ENCODE results near the gene ERCC6. TPM values are rescaled to one million over a fixed set of nuclear protein-coding genes. Genes with fewer than 3 reads are reported as not detected.

ERCC6 gene
- total RNA-seq, 4 donors from 2014 or later, result 11.6 to 21.0 (median 17.5) TPM

GRCh38 chr10:49523301-49523700, 15.6 kb downstream of the ERCC6 start:
- Histone ChIP-seq H3K27me3 (no peaks in the 10 kb centered on the region), H3K4me1 (no peaks in the 10 kb centered on the region), H3K4me3 (no peak overlapping the region), H3K36me3 (peaks cover 0 to 71% (median 7%) of the 10 kb centered on the region in 3 donors), H3K9me3 (no peaks in the 10 kb centered on the region), H3K27ac (no peak overlapping the region)
- WGBS, 2 donors, result 23 to 28% methylated on average over 1 of the region's 1 CpG
- no peak for DNase-seq (ENCODE audit: low spot score in 2 of 2)
- TF ChIP-seq CTCF (IDR thresholded peaks at IDR 0.05) (no peak), EP300 (IDR thresholded peaks at IDR 0.05) (no peak), POLR2A (IDR thresholded peaks at IDR 0.05) (no peak)

- H3K36me3 ChIP-seq, result peaks cover 0 to 59% (median 5%) of the 10 kb centered on the region in 3 donors
- DNase-seq (ENCODE audit: low spot score in 2 of 2), result no peak
- H3K4me1 ChIP-seq, result no peaks in the 10 kb centered on the region
- no peak for TF ChIP-seq EP300 (IDR thresholded peaks at IDR 0.05)
- no peak for TF ChIP-seq CTCF (IDR thresholded peaks at IDR 0.05)
- TF ChIP-seq POLR2A (IDR thresholded peaks at IDR 0.05), result no peak
- H3K4me3 ChIP-seq, result no peak overlapping the region
- H3K27me3 ChIP-seq, result no peaks in the 10 kb centered on the region
- no peaks in the 10 kb centered on the region for H3K9me3 ChIP-seq
- whole genome bisulfite sequencing, 2 donors, result 73 to 93% methylated on average over 4 of the region's 4 CpGs
- no peak overlapping the region for H3K27ac ChIP-seq
Observed at GRCh38 chr10:49521062-49521461, 17.9 kb downstream of the ERCC6 start.

GRCh38 chr10:49520122-49520775, 18.7 kb downstream of the ERCC6 start:
- Histone ChIP-seq H3K9me3 (no peaks in the 10 kb centered on the region), H3K4me1 (no peaks in the 10 kb centered on the region), H3K27me3 (no peaks in the 10 kb centered on the region), H3K27ac (no peak overlapping the region), H3K4me3 (no peak overlapping the region), H3K36me3 (peaks cover 0 to 59% (median 5%) of the 10 kb centered on the region in 3 donors)
- no peak for DNase-seq (ENCODE audit: low spot score in 2 of 2)
- TF ChIP-seq EP300 (IDR thresholded peaks at IDR 0.05) (no peak), POLR2A (IDR thresholded peaks at IDR 0.05) (no peak), CTCF (IDR thresholded peaks at IDR 0.05) (no peak)
- 49 to 58% methylated on average over 8 of the region's 8 CpGs for WGBS, 2 donors

GRCh38 chr10:49519717-49520116, 19.2 kb downstream of the ERCC6 start:
- TF ChIP-seq POLR2A (IDR thresholded peaks at IDR 0.05) (no peak), CTCF (IDR thresholded peaks at IDR 0.05) (no peak), EP300 (IDR thresholded peaks at IDR 0.05) (no peak)
- 73 to 75% methylated on average over 2 of the region's 2 CpGs for WGBS, 2 donors
- no peaks in the 10 kb centered on the region for H3K27me3 ChIP-seq

GRCh38 chr10:49518982-49519578, 19.8 kb downstream of the ERCC6 start:
- H3K27ac ChIP-seq, result no peak overlapping the region
- H3K4me3 ChIP-seq, result no peak overlapping the region
- H3K36me3 ChIP-seq, result peaks cover 0 to 52% (median 5%) of the 10 kb centered on the region in 3 donors
- H3K4me1 ChIP-seq, result no peaks in the 10 kb centered on the region
- whole genome bisulfite sequencing, 2 donors, result 54 to 55% methylated on average over 3 of the region's 3 CpGs
- no peaks in the 10 kb centered on the region for H3K9me3 ChIP-seq
- H3K27me3 ChIP-seq, result no peaks in the 10 kb centered on the region
- peak in 1 of 2 donors; percentile 51 for DNase-seq (ENCODE audit: low spot score in 2 of 2)
- TF ChIP-seq EP300 (IDR thresholded peaks at IDR 0.05) (no peak), CTCF (IDR thresholded peaks at IDR 0.05) (peak; percentile 39 to 65 (median 55)), POLR2A (IDR thresholded peaks at IDR 0.05) (no peak)

More at GRCh38 chr10:49519717-49520116, 19.2 kb downstream of the ERCC6 start:
- Histone ChIP-seq H3K36me3 (peaks cover 0 to 58% (median 5%) of the 10 kb centered on the region in 3 donors), H3K4me3 (no peak overlapping the region), H3K9me3 (no peaks in the 10 kb centered on the region), H3K4me1 (no peaks in the 10 kb centered on the region), H3K27ac (no peak overlapping the region)
- no peak for DNase-seq (ENCODE audit: low spot score in 2 of 2)

Data from tibial nerve (tissue), 4 donors.